HG03095 (cell line): Measurements from ENCODE around the gene INPP5E.

Experiments used
- ATAC-seq: cut with Tn5 transposase; IDR thresholded peaks from one replicate; pipeline ENCODE4 v1.9.1; 2021; ENCODE audit warnings: moderate library complexity; ENCODE audit not compliant: unreplicated experiment

The INPP5E gene

GRCh38 chr9:136448655-136449054 is 9.0 kb upstream of the INPP5E start:
- no peak for ATAC-seq

- ATAC-seq, result no peak
Measured at GRCh38 chr9:136447173-136447778, 7.6 kb upstream of the INPP5E start.

GRCh38 chr9:136445799-136446198 is 6.2 kb upstream of the INPP5E start:
- ATAC-seq, result no peak

- ATAC-seq, result no peak
Measured at GRCh38 chr9:136444102-136444501, 4.5 kb upstream of the INPP5E start.

- ATAC-seq, result no peak
Measured at GRCh38 chr9:136443687-136444086, 4.0 kb upstream of the INPP5E start.

GRCh38 chr9:136443087-136443486 is 3.4 kb upstream of the INPP5E start:
- ATAC-seq, result no peak

GRCh38 chr9:136442265-136442664 is 2.6 kb upstream of the INPP5E start:
- ATAC-seq, result no peak

GRCh38 chr9:136441681-136442245 is 2.1 kb upstream of the INPP5E start:
- ATAC-seq, result no peak

- no peak for ATAC-seq
Measured at GRCh38 chr9:136441191-136441680, 1.6 kb upstream of the INPP5E start.

GRCh38 chr9:136438548-136439480 is 831 bp downstream of the INPP5E start:
- ATAC-seq, result peak; percentile 40

- ATAC-seq, result no peak
Measured at GRCh38 chr9:136437839-136438547, 1.7 kb downstream of the INPP5E start.

- no peak for ATAC-seq
Measured at GRCh38 chr9:136437430-136437829, 2.2 kb downstream of the INPP5E start.

- ATAC-seq, result no peak
Measured at GRCh38 chr9:136436055-136436634, 3.5 kb downstream of the INPP5E start.

GRCh38 chr9:136434580-136435169 is 5.0 kb downstream of the INPP5E start:
- no peak for ATAC-seq

- ATAC-seq, result no peak
Measured at GRCh38 chr9:136433849-136434579, 5.6 kb downstream of the INPP5E start.

GRCh38 chr9:136433043-136433715 is 6.5 kb downstream of the INPP5E start:
- no peak for ATAC-seq

GRCh38 chr9:136432591-136432990 is 7.1 kb downstream of the INPP5E start:
- no peak for ATAC-seq

- no peak for ATAC-seq
Measured at GRCh38 chr9:136431782-136432350, 7.8 kb downstream of the INPP5E start.
